ENCODE measurements around the gene PRPF40B. TPM values are rescaled to one million over a fixed set of nuclear protein-coding genes. Genes with fewer than 3 reads are reported as not detected.

The PRPF40B gene
- total and polyA plus RNA-seq, 9 of the 15 experiments (the other 6 are each of a cell fraction or from before 2014, with no cell fraction given), result 0.55 to 10.6 (median 4.8) TPM

DNA sequence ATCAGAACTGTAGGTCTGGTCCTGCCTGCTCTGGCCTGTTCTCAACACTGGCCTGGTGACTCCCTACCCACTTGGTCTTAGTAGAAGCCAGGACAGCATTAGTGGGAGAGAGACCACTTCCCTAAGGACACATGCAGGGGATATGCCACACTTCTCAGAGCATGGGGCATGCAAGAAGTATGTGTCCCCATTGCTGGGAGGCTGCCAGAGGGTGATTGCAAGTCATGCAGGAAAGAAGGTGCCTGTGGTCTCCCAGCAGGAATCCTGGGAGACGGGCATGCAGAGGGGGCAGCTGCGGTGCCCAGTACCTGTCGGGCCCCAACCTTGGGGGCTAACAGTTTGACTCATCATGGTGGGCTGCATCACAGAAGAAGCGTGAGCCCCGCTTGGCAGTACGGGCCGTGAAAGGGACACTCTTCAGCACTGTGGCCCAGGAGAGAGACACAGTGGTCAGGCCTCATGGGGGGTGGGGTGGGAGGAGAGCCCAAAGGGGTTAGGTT lies 23.0 kb downstream of the PRPF40B start:
- no peaks in the 10 kb centered on the region; the same call in 1 of the 2 replicates for H4K20me1 ChIP-seq (replicated peaks; ENCODE audit: control insufficient read depth, insufficient read depth, low read length)
- no peaks in the 10 kb centered on the region for H3K27me3 ChIP-seq (ENCODE audit: control insufficient read depth in 2 of 2, insufficient read depth in 2 of 2, low read length in 2 of 2)
- no peak for ATAC-seq
- intact Hi-C loops (cut with micrococcal nuclease), result no loop called here
- no TSS peak for BruUV-seq (replicated peaks)
- H3K9me3 ChIP-seq (replicated peaks; ENCODE audit: control insufficient read depth, insufficient read depth, low read depth, low read length), result no peaks in the 10 kb centered on the region
- TF ChIP-seq CHD1 (IDR thresholded peaks at IDR 0.05; ENCODE audit: low read length), result no peak
- H3K4me3 ChIP-seq, result no peak overlapping the region
- ChIA-PET CTCF (ENCODE audit: low intra/inter-chr PET ratio) (interaction anchor here (0.5 to 3.3 kb wide), 2 partner anchors 62 to 167 kb away, joined by 3 to 66 read pairs; partner anchors contain the start of gene FMNL3), POLR2A (interaction anchor here (0.6 to 1.4 kb wide), 2 partner anchors 95 to 1068 kb away, joined by 3 read pairs; no protein-coding TSS in a partner anchor)
- in situ Hi-C loops (cut with MboI), result no loop called here
- no peak overlapping the region for H2AFZ ChIP-seq (ENCODE audit: low read depth, low read length)
- H3K27ac ChIP-seq (ENCODE audit: extremely low read depth, low read depth, low read length), result no peak overlapping the region
- H3K36me3 ChIP-seq (ENCODE audit: control insufficient read depth, insufficient read depth, low read length), result peaks cover 13% of the 10 kb centered on the region; the same call in 2 of the 3 replicates
- peak overlapping the region in 1 of 2 experiments; percentile 22; a peak in 1 of 4 replicates for H3K9ac ChIP-seq (ENCODE audit: insufficient read depth in 1 of 2, low read depth in 2 of 2, low read length in 2 of 2)
- no peaks in the 10 kb centered on the region for H3K79me2 ChIP-seq (ENCODE audit: control insufficient read depth, insufficient read depth, low read length)
- no peaks in the 10 kb centered on the region for H3K9me1 ChIP-seq (ENCODE audit: control insufficient read depth, insufficient read depth, low read length)
- WGBS (ENCODE audit: insufficient coverage, low coverage, missing lambda C conversion rate), result 81% methylated on average over 7 of the region's 7 CpGs
- H3K4me1 ChIP-seq (replicated peaks in 1 of 2; ENCODE audit: control insufficient read depth in 2 of 2, insufficient read depth in 2 of 2, low read length in 2 of 2), result peaks cover 0 to 16% of the 10 kb centered on the region in 2 experiments; a peak in 3 of 5 replicates
- no peak for DNase-seq (ENCODE audit: extremely low read depth in 1 of 4, low spot score in 3 of 4)
- no peak overlapping the region for H3K4me2 ChIP-seq (ENCODE audit: insufficient read depth, low read length)
- FAIRE-seq, result no peak

DNA sequence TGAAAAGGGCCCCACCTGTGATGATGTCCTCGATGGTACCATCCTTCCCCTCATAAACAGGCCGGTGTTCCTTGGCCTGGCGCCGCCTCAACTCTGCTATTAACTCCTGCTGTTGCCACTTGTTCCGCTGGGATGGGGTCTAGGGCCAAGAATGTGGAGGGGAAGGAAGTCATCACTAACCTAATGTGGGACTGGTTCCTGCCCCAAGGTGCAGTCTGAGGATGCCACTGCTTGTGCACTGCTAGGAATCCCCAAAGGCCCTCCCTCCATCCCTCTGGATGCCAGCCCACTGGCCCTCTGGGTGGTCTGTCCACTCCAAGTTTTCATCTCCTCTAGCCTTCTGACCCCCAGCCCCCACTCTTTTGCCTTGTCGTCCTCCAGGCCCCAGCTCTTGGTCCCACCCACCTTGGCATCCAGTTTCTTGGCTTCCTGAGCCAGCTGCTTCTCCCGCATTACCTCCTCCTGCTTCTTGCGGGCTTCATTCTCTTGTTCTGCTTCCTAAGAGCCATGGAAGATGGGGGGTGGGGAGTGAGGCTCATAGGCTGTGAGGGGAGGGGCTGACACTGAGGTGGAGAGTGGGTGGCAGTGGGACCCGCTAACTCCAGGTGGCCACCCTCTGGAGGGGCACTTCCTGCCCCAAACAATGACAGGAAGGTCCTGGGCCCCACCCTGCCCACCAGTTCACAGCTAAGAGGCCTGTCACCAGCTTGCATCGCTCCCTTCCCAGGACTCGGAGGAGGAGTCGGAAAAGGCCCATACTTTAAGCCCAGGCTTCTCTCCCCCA lies 23.7 kb downstream of the PRPF40B start:
- intact Hi-C loops (cut with micrococcal nuclease), result no loop called here
- BruUV-seq (replicated peaks), result no TSS peak
- no peak for ATAC-seq
- CTCF ChIA-PET (ENCODE audit: low intra/inter-chr PET ratio), result no interaction called here
- Histone ChIP-seq H3K9ac (ENCODE audit: insufficient read depth in 1 of 2, low read depth in 2 of 2, low read length in 2 of 2) (0 out of 4 replicates have a peak overlapping the region, but pooled peaks of 1 of the 2 experiments have one; percentile 3), H3K79me2 (ENCODE audit: control insufficient read depth, insufficient read depth, low read length) (no peaks in the 10 kb centered on the region), H3K36me3 (ENCODE audit: control insufficient read depth, insufficient read depth, low read length) (peaks cover 13% of the 10 kb centered on the region; the same call in 2 of the 3 replicates), H4K20me1 (replicated peaks; ENCODE audit: control insufficient read depth, insufficient read depth, low read length) (no peaks in the 10 kb centered on the region; the same call in 1 of the 2 replicates), H3K27me3 (ENCODE audit: control insufficient read depth in 2 of 2, insufficient read depth in 2 of 2, low read length in 2 of 2) (no peaks in the 10 kb centered on the region), H3K27ac (ENCODE audit: extremely low read depth, low read depth, low read length) (no peak overlapping the region), H3K9me1 (ENCODE audit: control insufficient read depth, insufficient read depth, low read length) (no peaks in the 10 kb centered on the region), H3K4me2 (ENCODE audit: insufficient read depth, low read length) (no peak overlapping the region), H3K4me1 (replicated peaks in 1 of 2; ENCODE audit: control insufficient read depth in 2 of 2, insufficient read depth in 2 of 2, low read length in 2 of 2) (peaks cover 0 to 16% of the 10 kb centered on the region in 2 experiments; a peak in 3 of 5 replicates), H2AFZ (ENCODE audit: low read depth, low read length) (no peak overlapping the region), H3K4me3 (no peak overlapping the region), H3K9me3 (replicated peaks; ENCODE audit: control insufficient read depth, insufficient read depth, low read depth, low read length) (no peaks in the 10 kb centered on the region)
- POLR2A ChIA-PET, result interaction anchor here (0.5 to 3.4 kb wide), 5 partner anchors 11 to 379 kb away, joined by 3 to 18 read pairs (median 5); no protein-coding TSS in a partner anchor
- DNase-seq (ENCODE audit: extremely low read depth in 1 of 4, low spot score in 3 of 4), result no peak
- in situ Hi-C loops (cut with MboI), result no loop called here
- WGBS (ENCODE audit: insufficient coverage, low coverage, missing lambda C conversion rate), result 83% methylated on average over 11 of the region's 12 CpGs
- no peak for FAIRE-seq
- TF ChIP-seq HNRNPH1 (optimal IDR thresholded peaks at IDR 0.05; ENCODE audit: low read depth, low read length) (no peak), RBM25 (IDR thresholded peaks at IDR 0.05; ENCODE audit: low read depth, low read length, severe bottlenecking) (no peak), ARHGAP35 (IDR thresholded peaks at IDR 0.05; ENCODE audit: partially characterized antibody) (no peak), PCBP2 (IDR thresholded peaks at IDR 0.05; ENCODE audit: low read depth, low read length, poor library complexity, severe bottlenecking) (no peak)
- TF ChIP-seq, protein P1, sequence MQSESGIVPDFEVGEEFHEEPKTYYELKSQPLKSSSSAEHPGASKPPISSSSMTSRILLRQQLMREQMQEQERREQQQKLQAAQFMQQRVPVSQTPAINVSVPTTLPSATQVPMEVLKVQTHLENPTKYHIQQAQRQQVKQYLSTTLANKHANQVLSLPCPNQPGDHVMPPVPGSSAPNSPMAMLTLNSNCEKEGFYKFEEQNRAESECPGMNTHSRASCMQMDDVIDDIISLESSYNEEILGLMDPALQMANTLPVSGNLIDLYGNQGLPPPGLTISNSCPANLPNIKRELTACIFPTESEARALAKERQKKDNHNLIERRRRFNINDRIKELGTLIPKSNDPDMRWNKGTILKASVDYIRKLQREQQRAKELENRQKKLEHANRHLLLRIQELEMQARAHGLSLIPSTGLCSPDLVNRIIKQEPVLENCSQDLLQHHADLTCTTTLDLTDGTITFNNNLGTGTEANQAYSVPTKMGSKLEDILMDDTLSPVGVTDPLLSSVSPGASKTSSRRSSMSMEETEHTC (IDR thresholded peaks at IDR 0.05), result no peak
- TF ChIP-seq, protein P2, sequence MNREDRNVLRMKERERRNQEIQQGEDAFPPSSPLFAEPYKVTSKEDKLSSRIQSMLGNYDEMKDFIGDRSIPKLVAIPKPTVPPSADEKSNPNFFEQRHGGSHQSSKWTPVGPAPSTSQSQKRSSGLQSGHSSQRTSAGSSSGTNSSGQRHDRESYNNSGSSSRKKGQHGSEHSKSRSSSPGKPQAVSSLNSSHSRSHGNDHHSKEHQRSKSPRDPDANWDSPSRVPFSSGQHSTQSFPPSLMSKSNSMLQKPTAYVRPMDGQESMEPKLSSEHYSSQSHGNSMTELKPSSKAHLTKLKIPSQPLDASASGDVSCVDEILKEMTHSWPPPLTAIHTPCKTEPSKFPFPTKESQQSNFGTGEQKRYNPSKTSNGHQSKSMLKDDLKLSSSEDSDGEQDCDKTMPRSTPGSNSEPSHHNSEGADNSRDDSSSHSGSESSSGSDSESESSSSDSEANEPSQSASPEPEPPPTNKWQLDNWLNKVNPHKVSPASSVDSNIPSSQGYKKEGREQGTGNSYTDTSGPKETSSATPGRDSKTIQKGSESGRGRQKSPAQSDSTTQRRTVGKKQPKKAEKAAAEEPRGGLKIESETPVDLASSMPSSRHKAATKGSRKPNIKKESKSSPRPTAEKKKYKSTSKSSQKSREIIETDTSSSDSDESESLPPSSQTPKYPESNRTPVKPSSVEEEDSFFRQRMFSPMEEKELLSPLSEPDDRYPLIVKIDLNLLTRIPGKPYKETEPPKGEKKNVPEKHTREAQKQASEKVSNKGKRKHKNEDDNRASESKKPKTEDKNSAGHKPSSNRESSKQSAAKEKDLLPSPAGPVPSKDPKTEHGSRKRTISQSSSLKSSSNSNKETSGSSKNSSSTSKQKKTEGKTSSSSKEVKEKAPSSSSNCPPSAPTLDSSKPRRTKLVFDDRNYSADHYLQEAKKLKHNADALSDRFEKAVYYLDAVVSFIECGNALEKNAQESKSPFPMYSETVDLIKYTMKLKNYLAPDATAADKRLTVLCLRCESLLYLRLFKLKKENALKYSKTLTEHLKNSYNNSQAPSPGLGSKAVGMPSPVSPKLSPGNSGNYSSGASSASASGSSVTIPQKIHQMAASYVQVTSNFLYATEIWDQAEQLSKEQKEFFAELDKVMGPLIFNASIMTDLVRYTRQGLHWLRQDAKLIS (CRISPR knock-in tag; IDR thresholded peaks at IDR 0.05), result no peak

Measured in K562 (cell line).